ENCODE measurements around the gene UGT1A1. TPM values are rescaled to one million over a fixed set of nuclear protein-coding genes. Genes with fewer than 3 reads are reported as not detected.

UGT1A1 gene
- total and polyA plus RNA-seq, 2 donors (not counting 1 experiment from before 2014, with no cell fraction given), result not detected

DNA sequence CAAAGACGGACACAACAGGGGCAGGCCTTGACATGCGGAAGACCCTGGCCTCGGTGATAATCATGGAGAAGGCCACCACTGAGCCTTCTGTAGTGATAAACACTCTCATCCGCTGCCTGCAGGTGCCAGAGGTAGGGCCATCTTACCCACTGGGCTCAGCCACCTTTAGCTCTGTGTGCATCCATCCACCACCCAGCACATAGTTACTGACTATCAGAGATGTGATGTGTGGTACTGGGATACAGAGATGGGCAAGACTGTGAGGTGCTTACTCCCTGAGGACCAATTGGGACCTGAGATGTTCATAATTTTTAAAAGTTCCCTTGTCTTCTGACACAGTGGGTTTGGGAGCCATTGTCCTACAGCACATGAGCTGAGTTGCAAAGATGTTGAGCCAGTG lies 19.7 kb downstream of the UGT1A1 start:
- no peak overlapping the region for H3K27ac Mint-ChIP-seq
- intact Hi-C loops (cut with micrococcal nuclease), result no loop called here
- Histone ChIP-seq H4K20me1 (ENCODE audit: control insufficient read depth, insufficient read depth, low read length, poor library complexity, severe bottlenecking) (no peaks in the 10 kb centered on the region), H3K36me3 (replicated peaks in 1 of 2; ENCODE audit: control extremely low read depth in 1 of 2, control insufficient read depth in 1 of 2, extremely low read depth in 1 of 2, insufficient read depth in 2 of 2, low read length in 1 of 2) (no peaks in the 10 kb centered on the region), H2AFZ (ENCODE audit: insufficient read depth, low read depth, low read length, poor library complexity, severe bottlenecking) (no peak overlapping the region), H3K4me1 (ENCODE audit: control insufficient read depth in 2 of 2, insufficient read depth in 2 of 2, low read length in 2 of 2) (no peaks in the 10 kb centered on the region), H3K4me2 (replicated peaks; ENCODE audit: low read depth, low read length, poor library complexity, severe bottlenecking) (no peak overlapping the region), H3K9me3 (ENCODE audit: control extremely low read depth in 1 of 3, control insufficient read depth in 2 of 3, insufficient read depth in 1 of 3, low read length in 2 of 3) (peaks cover 2 to 24% (median 8%) of the 10 kb centered on the region in 3 donors), H3K4me3 (ENCODE audit: control extremely low read depth in 1 of 5, extremely low read depth in 1 of 5, insufficient read depth in 1 of 5, low read depth in 2 of 5, low read length in 4 of 5) (no peak overlapping the region), H3K27me3 (replicated peaks in 1 of 4; ENCODE audit: control extremely low read depth in 1 of 4, control insufficient read depth in 3 of 4, insufficient read depth in 4 of 4, low read length in 3 of 4) (peaks cover 0 to 10% (median 1%) of the 10 kb centered on the region in 4 experiments), H3K27ac (ENCODE audit: low read length in 2 of 2) (no peak overlapping the region), H3K79me2 (ENCODE audit: control insufficient read depth, insufficient read depth, low read length) (no peaks in the 10 kb centered on the region), H3K9ac (ENCODE audit: low read length) (no peak overlapping the region)
- ChIA-PET CTCF (no interaction called here), POLR2A (no interaction called here)
- H3K4me3 Mint-ChIP-seq, result no peak overlapping the region
- WGBS (ENCODE audit: insufficient coverage), result 91% methylated on average over 3 of the region's 4 CpGs
- H3K27me3 Mint-ChIP-seq, result peaks cover 25% of the 10 kb centered on the region
- DNase-seq (no peak), ATAC-seq (ENCODE audit: low read depth) (no peak)
- TF ChIP-seq CTCF (IDR thresholded peaks at IDR 0.05), result no peak
- TF ChIP-seq EZH2 (IDR thresholded peaks at IDR 0.05; ENCODE audit: borderline replicate concordance, insufficient read depth, low read depth, low read length, poor library complexity, severe bottlenecking), result no peak
- no peaks in the 10 kb centered on the region for H3K4me1 Mint-ChIP-seq
- peaks cover 7% of the 10 kb centered on the region for H3K9me3 Mint-ChIP-seq (ENCODE audit: insufficient read depth)

GRCh38 chr2:233780771-233781170 lies 20.7 kb downstream of the UGT1A1 start:
- POLR2A ChIA-PET, result no interaction called here
- Histone ChIP-seq H3K4me2 (replicated peaks; ENCODE audit: low read depth, low read length, poor library complexity, severe bottlenecking) (no peak overlapping the region), H3K27me3 (replicated peaks in 1 of 4; ENCODE audit: control extremely low read depth in 1 of 4, control insufficient read depth in 3 of 4, insufficient read depth in 4 of 4, low read length in 3 of 4) (peaks cover 0 to 10% (median 1%) of the 10 kb centered on the region in 4 experiments), H3K4me1 (ENCODE audit: control insufficient read depth in 2 of 2, insufficient read depth in 2 of 2, low read length in 2 of 2) (no peaks in the 10 kb centered on the region), H3K9ac (ENCODE audit: low read length) (no peak overlapping the region), H3K27ac (ENCODE audit: low read length in 2 of 2) (no peak overlapping the region), H3K4me3 (ENCODE audit: control extremely low read depth in 1 of 5, extremely low read depth in 1 of 5, insufficient read depth in 1 of 5, low read depth in 2 of 5, low read length in 4 of 5) (no peak overlapping the region), H4K20me1 (ENCODE audit: control insufficient read depth, insufficient read depth, low read length, poor library complexity, severe bottlenecking) (no peaks in the 10 kb centered on the region), H2AFZ (ENCODE audit: insufficient read depth, low read depth, low read length, poor library complexity, severe bottlenecking) (no peak overlapping the region), H3K79me2 (ENCODE audit: control insufficient read depth, insufficient read depth, low read length) (no peaks in the 10 kb centered on the region), H3K36me3 (replicated peaks in 1 of 2; ENCODE audit: control extremely low read depth in 1 of 2, control insufficient read depth in 1 of 2, extremely low read depth in 1 of 2, insufficient read depth in 2 of 2, low read length in 1 of 2) (no peaks in the 10 kb centered on the region), H3K9me3 (ENCODE audit: control extremely low read depth in 1 of 3, control insufficient read depth in 2 of 3, insufficient read depth in 1 of 3, low read length in 2 of 3) (peaks cover 2 to 14% (median 3%) of the 10 kb centered on the region in 3 donors)
- no peaks in the 10 kb centered on the region for H3K4me1 Mint-ChIP-seq
- TF ChIP-seq CTCF (IDR thresholded peaks at IDR 0.05) (no peak), EZH2 (IDR thresholded peaks at IDR 0.05; ENCODE audit: borderline replicate concordance, insufficient read depth, low read depth, low read length, poor library complexity, severe bottlenecking) (no peak)
- peaks cover 3% of the 10 kb centered on the region for H3K9me3 Mint-ChIP-seq (ENCODE audit: insufficient read depth)
- DNase-seq (no peak), ATAC-seq (ENCODE audit: low read depth) (no peak)
- no peak overlapping the region for H3K4me3 Mint-ChIP-seq
- no CpG with 5 or more reads among the region's 4 CpGs for WGBS (ENCODE audit: insufficient coverage)
- no peak overlapping the region for H3K27ac Mint-ChIP-seq
- intact Hi-C loops (cut with micrococcal nuclease), result no loop called here
- H3K27me3 Mint-ChIP-seq, result peaks cover 29% of the 10 kb centered on the region
- CTCF ChIA-PET, result no interaction called here
